Left lung (tissue), 10 donors: ENCODE results near the gene ARMC6. TPM values are rescaled to one million over a fixed set of nuclear protein-coding genes. Genes with fewer than 3 reads are reported as not detected.

Experiments
- ATAC-seq: fragments of 200-7000 bp; cut with Tn5 transposase; one replicate; pipeline ENCODE4 v1.9.1; 2020; ENCODE audit warnings: moderate library complexity
- DNase-seq, 4 donors: peaks; one replicate each; pipeline ENCODE4 v3.0.0-alpha.2; 2013 to 2020
- H3K27ac ChIP-seq, 2 donors: fragments of 200-600 bp; sonication (generic) in 1 of 2; one replicate each; pipeline versions ENCODE4 v1.5.0 to v1.8.0; 2020 to 2021
- H3K27me3 ChIP-seq, 2 donors: fragments of 200-600 bp; sonication (generic) in 1 of 2; one replicate each; pipeline versions ENCODE4 v1.5.0 to v1.8.0; 2020 to 2021
- H3K36me3 ChIP-seq, 2 donors: fragments of 200-600 bp; sonication (generic) in 1 of 2; one replicate each; pipeline versions ENCODE4 v1.5.0 to v1.8.0; 2020 to 2021
- H3K4me1 ChIP-seq, 2 donors: fragments of 200-600 bp; one replicate each; pipeline ENCODE4 v1.8.0; 2021
- H3K4me3 ChIP-seq, 2 donors: fragments of 200-600 bp; sonication (generic) in 1 of 2; one replicate each; pipeline versions ENCODE4 v1.5.0 to v1.8.0; 2020 to 2021; ENCODE audit warnings: mild to moderate bottlenecking in 1 of 2
- H3K9me3 ChIP-seq, 2 donors: fragments of 200-600 bp; sonication (generic) in 1 of 2; one replicate each; pipeline versions ENCODE4 v1.5.0 to v1.8.0; 2020 to 2021
- intact Hi-C, 2 donors: fragments of 100-400 bp; cut with DNase I; formaldehyde crosslinking; loops; one replicate each; pipeline versions ENCODE4 v1.11.2 to v1.14.2; 2022
- polyA plus RNA-seq, 6 donors: library from polyadenylated mRNA; unstranded; fragments of 120-200 nt; gene quantifications; one replicate each; pipeline ENCODE4 v1.2.1, GENCODE V29; 2013; ENCODE audit not compliant: insufficient read length in 6 of 6
- total RNA-seq, 2 donors: library from RNA; stranded (reverse); fragmentation: NEBNext Ultra II Directional; extraction: Animal tissue kit (Norgen Biotek cat#: 25700); gene quantifications; one replicate each; pipeline ENCODE4 v1.2.1, GENCODE V29; 2021
- TF ChIP-seq, protein P1 (sequence below), 2 donors: fragments of 200-600 bp; sonication (generic) in 1 of 2; IDR thresholded peaks; one replicate each; pipeline versions ENCODE4 v1.5.0 to v1.8.0; 2021; ENCODE audit warnings: antibody characterized with exemption in 2 of 2
- donor health status: DM: no; HTN: yes; CAD: no.
- donor health status: DM: no; HTN: no; CAD: no.

The ARMC6 gene
- total and polyA plus RNA-seq, 8 donors, result 23.7 to 37.9 (median 34.0) TPM

DNA sequence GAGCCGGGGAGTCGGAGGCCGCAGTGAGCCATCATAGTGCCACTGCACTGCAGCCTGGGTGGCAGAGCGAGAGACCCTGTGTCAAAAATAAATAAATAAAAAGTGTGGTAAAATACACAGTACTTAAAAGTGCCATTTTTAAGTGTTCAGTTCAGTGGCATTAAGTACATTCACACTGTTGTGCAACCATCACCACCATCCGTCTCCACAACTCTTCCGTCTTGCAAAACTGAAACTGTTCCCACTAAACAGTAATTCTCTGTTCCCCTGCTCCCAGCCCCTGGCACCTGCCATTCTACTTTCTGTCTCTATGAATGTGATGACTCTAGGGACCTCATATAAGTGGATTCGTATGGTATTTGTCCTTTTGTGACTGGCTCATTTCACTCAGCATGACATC, 43.7 kb downstream of the ARMC6 start:
- ATAC-seq (peak; percentile 76), DNase-seq (no peak)
- intact Hi-C loops, result no loop called here
- H3K9me3 ChIP-seq, result no peaks in the 10 kb centered on the region
- no peaks in the 10 kb centered on the region for H3K36me3 ChIP-seq
- H3K4me3 ChIP-seq, result no peak overlapping the region
- H3K27ac ChIP-seq, result peak overlapping the region in 1 of 2 donors; percentile 53
- no peaks in the 10 kb centered on the region for H3K4me1 ChIP-seq
- no peaks in the 10 kb centered on the region for H3K27me3 ChIP-seq
- TF ChIP-seq, protein P1, sequence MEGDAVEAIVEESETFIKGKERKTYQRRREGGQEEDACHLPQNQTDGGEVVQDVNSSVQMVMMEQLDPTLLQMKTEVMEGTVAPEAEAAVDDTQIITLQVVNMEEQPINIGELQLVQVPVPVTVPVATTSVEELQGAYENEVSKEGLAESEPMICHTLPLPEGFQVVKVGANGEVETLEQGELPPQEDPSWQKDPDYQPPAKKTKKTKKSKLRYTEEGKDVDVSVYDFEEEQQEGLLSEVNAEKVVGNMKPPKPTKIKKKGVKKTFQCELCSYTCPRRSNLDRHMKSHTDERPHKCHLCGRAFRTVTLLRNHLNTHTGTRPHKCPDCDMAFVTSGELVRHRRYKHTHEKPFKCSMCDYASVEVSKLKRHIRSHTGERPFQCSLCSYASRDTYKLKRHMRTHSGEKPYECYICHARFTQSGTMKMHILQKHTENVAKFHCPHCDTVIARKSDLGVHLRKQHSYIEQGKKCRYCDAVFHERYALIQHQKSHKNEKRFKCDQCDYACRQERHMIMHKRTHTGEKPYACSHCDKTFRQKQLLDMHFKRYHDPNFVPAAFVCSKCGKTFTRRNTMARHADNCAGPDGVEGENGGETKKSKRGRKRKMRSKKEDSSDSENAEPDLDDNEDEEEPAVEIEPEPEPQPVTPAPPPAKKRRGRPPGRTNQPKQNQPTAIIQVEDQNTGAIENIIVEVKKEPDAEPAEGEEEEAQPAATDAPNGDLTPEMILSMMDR (IDR thresholded peaks at IDR 0.05), result no peak

- intact Hi-C loops, result no loop called here
- TF ChIP-seq, protein P1 (IDR thresholded peaks at IDR 0.05), result no peak
- H3K4me1 ChIP-seq, result no peaks in the 10 kb centered on the region
- H3K4me3 ChIP-seq, result no peak overlapping the region
- H3K36me3 ChIP-seq, result no peaks in the 10 kb centered on the region
- no peaks in the 10 kb centered on the region for H3K9me3 ChIP-seq
- H3K27me3 ChIP-seq, result no peaks in the 10 kb centered on the region
- ATAC-seq (no peak), DNase-seq (no peak)
- no peak overlapping the region for H3K27ac ChIP-seq
Observed at GRCh38 chr19:19078801-19079200, 45.4 kb downstream of the ARMC6 start.

- intact Hi-C loops, result no loop called here
Observed at GRCh38 chr19:19079571-19079970, 46.2 kb downstream of the ARMC6 start.

DNA sequence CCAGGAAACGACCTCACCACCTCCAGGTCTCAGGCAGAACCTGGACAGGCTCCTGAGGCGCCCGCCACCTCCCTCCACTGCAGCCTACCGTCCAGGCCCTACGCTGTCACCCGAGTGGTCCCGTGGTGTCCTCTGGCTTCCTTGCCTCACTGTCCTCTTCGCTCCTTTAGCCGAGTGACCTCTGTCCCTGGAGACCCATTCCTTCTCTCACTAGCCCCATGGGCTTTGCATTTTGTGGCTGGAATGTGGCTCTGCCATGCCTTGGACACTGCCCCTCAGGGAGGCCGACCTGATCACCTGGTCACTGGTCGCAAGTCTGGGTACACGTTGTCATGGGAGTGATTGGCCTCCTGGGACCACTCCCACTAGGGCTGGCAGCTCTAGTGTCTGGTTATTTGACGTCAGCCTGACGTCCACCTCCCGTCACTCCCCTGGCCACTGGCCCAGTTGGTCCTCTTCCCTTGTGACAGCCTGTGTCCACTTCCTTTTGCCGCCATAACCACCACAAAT, 48.3 kb downstream of the ARMC6 start:
- H3K4me1 ChIP-seq, result no peaks in the 10 kb centered on the region
- H3K4me3 ChIP-seq, result no peak overlapping the region
- DNase-seq (no peak), ATAC-seq (no peak)
- no peaks in the 10 kb centered on the region for H3K27me3 ChIP-seq
- TF ChIP-seq, protein P1 (IDR thresholded peaks at IDR 0.05), result no peak
- H3K27ac ChIP-seq, result no peak overlapping the region
- no peaks in the 10 kb centered on the region for H3K36me3 ChIP-seq
- no peaks in the 10 kb centered on the region for H3K9me3 ChIP-seq
- intact Hi-C loops, result no loop called here

More at GRCh38 chr19:19079571-19079970, 46.2 kb downstream of the ARMC6 start:
- no peak for DNase-seq
- no peak overlapping the region for H3K4me3 ChIP-seq
- H3K27ac ChIP-seq, result no peak overlapping the region
- H3K9me3 ChIP-seq, result no peaks in the 10 kb centered on the region
- no peaks in the 10 kb centered on the region for H3K27me3 ChIP-seq
- TF ChIP-seq, protein P1 (IDR thresholded peaks at IDR 0.05), result no peak
- H3K36me3 ChIP-seq, result no peaks in the 10 kb centered on the region
- H3K4me1 ChIP-seq, result no peaks in the 10 kb centered on the region
- ATAC-seq, result no peak

DNA sequence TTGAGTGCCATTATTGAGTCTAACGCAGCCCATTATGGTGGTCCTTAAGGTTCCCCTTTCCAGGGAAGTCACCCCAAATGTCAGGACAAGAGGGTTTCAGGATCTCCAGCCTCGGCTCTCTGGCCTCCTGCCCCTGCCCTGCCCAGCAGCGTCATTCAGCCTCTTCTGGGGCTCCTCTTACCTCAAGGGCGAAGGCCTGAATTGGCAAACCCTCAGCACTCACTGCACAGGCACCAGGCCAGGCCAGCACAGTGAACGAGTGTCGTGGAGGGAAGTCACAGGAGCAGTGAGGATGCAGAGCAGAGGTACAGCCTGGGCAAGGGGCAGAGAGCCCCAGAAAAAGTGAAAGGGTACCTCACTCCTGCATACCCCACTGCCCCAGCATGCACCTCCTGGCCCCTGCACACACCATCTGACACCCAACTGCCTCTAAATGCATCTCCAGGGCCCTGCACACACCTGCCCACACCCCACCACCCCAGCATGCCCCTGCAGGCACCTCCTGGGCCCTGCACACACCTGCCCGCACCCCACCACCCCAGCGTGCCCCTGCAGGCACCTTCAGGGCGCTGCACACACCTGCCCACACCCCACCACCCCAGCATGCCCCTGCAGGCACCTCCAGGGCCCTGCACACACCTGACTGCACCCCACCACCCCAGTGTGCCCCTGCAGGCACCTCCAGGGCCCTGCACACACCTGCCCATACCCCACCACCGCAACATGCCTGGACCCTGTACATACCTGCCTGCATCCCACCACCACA, 50.2 kb downstream of the ARMC6 start:
- Histone ChIP-seq H3K27me3 (no peaks in the 10 kb centered on the region), H3K27ac (no peak overlapping the region), H3K4me3 (no peak overlapping the region), H3K4me1 (no peaks in the 10 kb centered on the region), H3K36me3 (no peaks in the 10 kb centered on the region), H3K9me3 (no peaks in the 10 kb centered on the region)
- ATAC-seq (peak; percentile 93), DNase-seq (peak in 1 of 4 donors; percentile 65)
- TF ChIP-seq, protein P1 (IDR thresholded peaks at IDR 0.05), result no peak
- intact Hi-C loops, result no loop called here
